Lung (tissue), 12 donors: ENCODE results near the gene PMM2. TPM values are rescaled to one million over a fixed set of nuclear protein-coding genes. Genes with fewer than 3 reads are reported as not detected.

Experiments
- ATAC-seq: fragments of 200-7000 bp; cut with Tn5 transposase; one replicate; pipeline ENCODE4 v1.9.1; 2020; ENCODE audit warnings: moderate number of reproducible peaks; ENCODE audit not compliant: insufficient read depth, low FRiP score
- DNase-seq, 3 donors: peaks; one replicate each; pipeline ENCODE4 v3.0.0-alpha.2; 2013 to 2017
- H3K27ac ChIP-seq, 2 donors: one replicate each; pipeline ENCODE4 v1.5.1; 2013; ENCODE audit warnings: mild to moderate bottlenecking in 2 of 2, moderate library complexity in 2 of 2, control low read depth in 1 of 2, inconsistent platforms in 1 of 2, low read depth in 1 of 2, low read length in 1 of 2
- H3K27me3 ChIP-seq, 3 donors: one replicate each; pipeline ENCODE4 v1.5.1; 2013; ENCODE audit warnings: low read length in 2 of 3; ENCODE audit not compliant: control insufficient read depth in 3 of 3, insufficient read depth in 3 of 3
- H3K36me3 ChIP-seq, 4 donors: one replicate each; pipeline ENCODE4 v1.5.1; 2013; ENCODE audit warnings: low read length in 4 of 4, mild to moderate bottlenecking in 1 of 4, moderate library complexity in 1 of 4; ENCODE audit not compliant: control insufficient read depth in 4 of 4, insufficient read depth in 4 of 4
- H3K4me1 ChIP-seq, 5 donors: one replicate each; pipeline ENCODE4 v1.5.1; 2013; ENCODE audit warnings: low read length in 5 of 5, mild to moderate bottlenecking in 2 of 5, moderate library complexity in 1 of 5; ENCODE audit not compliant: control insufficient read depth in 5 of 5, insufficient read depth in 5 of 5
- H3K4me3 ChIP-seq: one replicate; pipeline ENCODE4 v1.5.1; 2013; ENCODE audit warnings: mild to moderate bottlenecking, control low read depth, moderate library complexity
- H3K9ac ChIP-seq, 2 donors: one replicate each; pipeline ENCODE4 v1.5.1; 2013; ENCODE audit warnings: low read length in 2 of 2, control low read depth in 1 of 2; ENCODE audit not compliant: insufficient read depth in 1 of 2
- H3K9me3 ChIP-seq, 4 donors: one replicate each; pipeline ENCODE4 v1.5.1; 2013; ENCODE audit warnings: low read length in 3 of 4, mild to moderate bottlenecking in 1 of 4, moderate library complexity in 1 of 4; ENCODE audit not compliant: control insufficient read depth in 4 of 4, insufficient read depth in 3 of 4
- CTCF ChIP-seq: IDR thresholded peaks from 2 replicates; pipeline ENCODE4 v1.5.1; 2012; ENCODE audit warnings: mild to moderate bottlenecking; ENCODE audit errors: control extremely low read depth, extremely low read depth
- WGBS, 2 donors: extraction: QIAGEN DNeasy Blood & Tissue Kit; methylation state at CpG; one replicate each; pipeline ENCODE4 v1.1.7; 2013; 5-methylcytosine and 5-hydroxymethylcytosine counted together
- polyA plus RNA-seq, 2 donors: library from polyadenylated mRNA; stranded (reverse); fragments of 200-250 nt; gene quantifications; one replicate each; pipeline ENCODE4 v1.2.1, GENCODE V29; 2013
- total RNA-seq, 2 donors: library from RNA; depleted of rRNA in 1 of 2; stranded (reverse); fragments of >200 nt in 1 of 2; gene quantifications; one replicate each; pipeline ENCODE4 v1.2.1, GENCODE V29; 2014 to 2021
- donor health status: control.
- donor health status: control.
- donor health status: Bipolar disorder and iron deficiency.
- donor health status: healthy.
- donor health status: DM: yes; HTN: yes; CAD: no.

Gene PMM2
- total and polyA plus RNA-seq, 4 donors = 27.1 to 40.0 (median 32.0) TPM

DNA sequence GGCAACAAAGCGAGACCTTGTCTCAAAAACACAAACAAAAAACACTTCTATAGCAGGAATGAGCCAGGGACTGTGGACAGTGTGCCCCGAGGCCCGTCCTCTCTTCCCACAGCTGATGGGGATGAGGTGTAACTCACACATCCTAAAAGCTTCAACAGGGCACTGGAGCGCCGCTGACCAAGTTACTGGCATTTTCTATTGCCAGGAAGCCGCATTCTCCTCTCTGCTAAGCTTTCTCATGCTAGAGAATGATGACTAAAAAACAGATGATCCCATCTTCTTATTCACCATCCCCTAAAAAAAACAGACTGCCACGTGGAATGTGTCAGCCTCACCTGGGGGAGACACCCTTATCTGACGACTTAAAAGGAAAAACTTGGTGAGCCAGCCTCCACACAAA is 54.9 kb downstream of the PMM2 start:
- no peak for DNase-seq
- H3K27me3 ChIP-seq = no peaks in the 10 kb centered on the region
- H3K4me1 ChIP-seq = peaks cover 0 to 11% (median 0%) of the 10 kb centered on the region in 5 donors
- TF ChIP-seq CTCF = no peak
- H3K36me3 ChIP-seq = peaks cover 4 to 52% (median 35%) of the 10 kb centered on the region in 4 donors
- peak overlapping the region in 1 of 2 donors; percentile 66 for H3K27ac ChIP-seq
- no peak overlapping the region for H3K4me3 ChIP-seq
- no peaks in the 10 kb centered on the region for H3K9me3 ChIP-seq
- no peak for ATAC-seq
- H3K9ac ChIP-seq = no peak overlapping the region
- WGBS, 2 donors = 74 to 77% methylated on average over 8 of the region's 8 CpGs

DNA sequence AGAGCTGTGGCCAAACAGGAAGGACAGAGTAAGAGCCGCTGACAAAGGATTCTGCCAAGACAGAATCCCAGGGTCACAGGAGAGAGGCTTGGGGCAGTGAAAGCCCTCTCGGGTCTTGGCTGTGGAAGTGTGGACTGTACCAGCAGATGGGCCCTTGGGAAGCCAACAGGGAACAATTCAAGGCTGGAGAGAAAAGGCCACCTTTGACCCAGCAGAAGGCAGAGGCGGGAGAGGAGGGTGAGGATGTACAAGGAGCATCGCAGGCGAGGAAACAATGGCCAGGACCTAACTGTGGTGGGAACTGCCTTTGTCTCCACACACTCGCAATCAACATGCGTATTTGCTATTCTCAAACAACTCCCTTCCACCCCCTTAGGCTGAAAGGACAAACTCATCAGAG is 55.5 kb downstream of the PMM2 start:
- peak overlapping the region in 1 of 2 donors; percentile 66 for H3K27ac ChIP-seq
- no peak overlapping the region for H3K9ac ChIP-seq
- WGBS, 2 donors = 74 to 77% methylated on average over 7 of the region's 7 CpGs
- no peak for TF ChIP-seq CTCF
- peaks cover 0 to 53% (median 35%) of the 10 kb centered on the region in 4 donors for H3K36me3 ChIP-seq
- ATAC-seq (no peak), DNase-seq (no peak)
- no peak overlapping the region for H3K4me3 ChIP-seq
- no peaks in the 10 kb centered on the region for H3K27me3 ChIP-seq
- no peaks in the 10 kb centered on the region for H3K9me3 ChIP-seq
- peaks cover 0 to 14% (median 0%) of the 10 kb centered on the region in 5 donors for H3K4me1 ChIP-seq

- Histone ChIP-seq H3K27ac (peak overlapping the region in 1 of 2 donors; percentile 66), H3K9ac (no peak overlapping the region), H3K4me1 (peaks cover 0 to 17% (median 0%) of the 10 kb centered on the region in 5 donors), H3K9me3 (no peaks in the 10 kb centered on the region), H3K4me3 (no peak overlapping the region), H3K36me3 (peaks cover 0 to 52% (median 38%) of the 10 kb centered on the region in 4 donors), H3K27me3 (no peaks in the 10 kb centered on the region)
- 91 to 92% methylated on average over 7 of the region's 7 CpGs for WGBS, 2 donors
- DNase-seq = no peak
- no peak for ATAC-seq
- TF ChIP-seq CTCF = no peak
Observed at GRCh38 chr16:8853611-8854010, 56.0 kb downstream of the PMM2 start.
